Tibial nerve (tissue), 4 donors: ENCODE results near the gene RASAL3.

Source experiments
- CTCF ChIP-seq, 5 experiments: fragments of 200-600 bp in 3 of 5; fragments of 450-650 bp in 2 of 5; sonication (generic) in 3 of 5; IDR thresholded peaks; one replicate each; pipeline ENCODE4 v1.5.1; 2016 to 2019; ENCODE audit warnings: antibody characterized with exemption in 5 of 5, mild to moderate bottlenecking in 3 of 5, moderate library complexity in 2 of 5
- EP300 ChIP-seq, 2 donors: sonication (generic); formaldehyde crosslinking; IDR thresholded peaks; one replicate each; pipeline ENCODE4 v1.6.1; 2017; ENCODE audit warnings: antibody characterized with exemption in 2 of 2, mild to moderate bottlenecking in 1 of 2
- POLR2A ChIP-seq, 2 donors: fragments of 450-650 bp; IDR thresholded peaks; one replicate each; pipeline ENCODE4 v1.6.1; 2017; ENCODE audit warnings: antibody characterized with exemption in 2 of 2, mild to moderate bottlenecking in 2 of 2, moderate library complexity in 2 of 2

- TF ChIP-seq EP300 (IDR thresholded peaks at IDR 0.05): no peak
- TF ChIP-seq POLR2A (IDR thresholded peaks at IDR 0.05): no peak
- TF ChIP-seq CTCF (IDR thresholded peaks at IDR 0.05): no peak
Measured at GRCh38 chr19:15433519-15434069, 30.8 kb downstream of the RASAL3 start.
